Occipital lobe (tissue), 2 donors: Measurements from ENCODE around the gene ACTL7B. TPM values are rescaled to one million over a fixed set of nuclear protein-coding genes. Genes with fewer than 3 reads are reported as not detected.
"Not testable (repeated sequence)": the region's sequence is repeated elsewhere in the genome, so short reads cannot be mapped to it uniquely, and the experiment has no call there.

ENCODE experiments used
- DNase-seq: peaks from one replicate; lab custom pipeline; 2025; lab: John Stamatoyannopoulos, UW
- total RNA-seq: library from RNA; depleted of rRNA; stranded (reverse); fragments of >200 nt; gene quantifications from one replicate; pipeline ENCODE4 v1.2.3, GENCODE V29; 2014

The ACTL7B gene
- total RNA-seq, 1 donor from 2014 or later, result not detected

- no peak for DNase-seq
Measured at GRCh38 chr9:108844856-108845255, 10.9 kb downstream of the ACTL7B start.

GRCh38 chr9:108844391-108844790 lies 11.4 kb downstream of the ACTL7B start:
- DNase-seq, result no peak

GRCh38 chr9:108842610-108843295 lies 13.0 kb downstream of the ACTL7B start:
- DNase-seq, result no peak

GRCh38 chr9:108839561-108839960 lies 16.2 kb downstream of the ACTL7B start:
- DNase-seq, result not testable (repeated sequence)

GRCh38 chr9:108838017-108838416 lies 17.8 kb downstream of the ACTL7B start:
- no peak for DNase-seq

GRCh38 chr9:108837530-108837929 lies 18.3 kb downstream of the ACTL7B start:
- DNase-seq, result no peak

GRCh38 chr9:108836781-108837180 lies 19.0 kb downstream of the ACTL7B start:
- no peak for DNase-seq

GRCh38 chr9:108836319-108836718 lies 19.5 kb downstream of the ACTL7B start:
- no peak for DNase-seq

GRCh38 chr9:108835831-108836230 lies 20.0 kb downstream of the ACTL7B start:
- DNase-seq, result no peak

GRCh38 chr9:108834959-108835665 lies 20.7 kb downstream of the ACTL7B start:
- no peak for DNase-seq

- DNase-seq, result no peak
Measured at GRCh38 chr9:108832179-108832500, 23.6 kb downstream of the ACTL7B start.

- no peak for DNase-seq
Measured at GRCh38 chr9:108831496-108832178, 24.1 kb downstream of the ACTL7B start.

- no peak for DNase-seq
Measured at GRCh38 chr9:108830272-108830671, 25.5 kb downstream of the ACTL7B start.

- no peak for DNase-seq
Measured at GRCh38 chr9:108823829-108824228, 32.0 kb downstream of the ACTL7B start.

GRCh38 chr9:108816037-108816436 lies 39.7 kb downstream of the ACTL7B start:
- no peak for DNase-seq

GRCh38 chr9:108815156-108815555 lies 40.6 kb downstream of the ACTL7B start:
- DNase-seq, result no peak

GRCh38 chr9:108813951-108814601 lies 41.7 kb downstream of the ACTL7B start:
- peak; percentile 4 for DNase-seq

- DNase-seq, result no peak
Measured at GRCh38 chr9:108812396-108813025, 43.3 kb downstream of the ACTL7B start.

- no peak for DNase-seq
Measured at GRCh38 chr9:108811944-108812343, 43.8 kb downstream of the ACTL7B start.

- no peak for DNase-seq
Measured at GRCh38 chr9:108809269-108809668, 46.5 kb downstream of the ACTL7B start.
